BJ (cell line): ENCODE results near the gene C1QTNF6. TPM values are rescaled to one million over a fixed set of nuclear protein-coding genes. Genes with fewer than 3 reads are reported as not detected.
"Not testable (repeated sequence)": the region's sequence is repeated elsewhere in the genome, so short reads cannot be mapped to it uniquely, and the experiment has no call there.

Experiments used
- CTCF ChIA-PET: fragments of 350-600 bp; formaldehyde crosslinking; extraction: SDS; loops from one replicate; lab custom pipeline; 2021; ENCODE audit warnings: antibody characterized with exemption, inconsistent platforms; lab: Yijun Ruan, JAX
- POLR2A ChIA-PET: fragments of 300-600 bp; sonication (Branson Sonifier 250); formaldehyde crosslinking; extraction: SDS; loops from one replicate; lab custom pipeline; 2021; ENCODE audit warnings: antibody characterized with exemption; lab: Charles Lee
- DNase-seq: peaks from one replicate; pipeline ENCODE4 v3.0.0-alpha.2; 2011; ENCODE audit warnings: low read depth
- H3K27me3 ChIP-seq: 2 replicates; pipeline ENCODE4 v1.6.0; 2011; ENCODE audit warnings: low read length; ENCODE audit not compliant: control insufficient read depth, insufficient read depth
- H3K36me3 ChIP-seq: 2 replicates; pipeline ENCODE4 v1.5.1; 2011; ENCODE audit warnings: low read length; ENCODE audit not compliant: control insufficient read depth, insufficient read depth
- H3K4me3 ChIP-seq: 2 replicates; pipeline ENCODE4 v1.5.1; 2011; ENCODE audit warnings: low read depth, mild to moderate bottlenecking, control low read depth, low read length
- polyA minus RNA-seq: library from RNA; depleted of rRNA, polyadenylated mRNA; stranded (reverse); fragments of >200 nt; gene quantifications from 2 replicates; pipeline ENCODE4 v1.2.3, GENCODE V29; 2011; rRNA and poly(A)+ RNA removed
- polyA plus RNA-seq: library from polyadenylated mRNA; depleted of rRNA; stranded (reverse); fragments of >200 nt; gene quantifications from 2 replicates; pipeline ENCODE4 v1.2.3, GENCODE V29; 2011; rRNA removed
- TF ChIP-seq, protein P1 (sequence below): IDR thresholded peaks from 2 replicates; pipeline ENCODE4 v1.5.1; 2011; ENCODE audit warnings: low read depth, mild to moderate bottlenecking, control low read depth, inconsistent platforms, low read length, moderate library complexity; ENCODE audit not compliant: insufficient read depth

C1QTNF6 gene
- polyA plus RNA-seq: 11.8 and 19.3 TPM in 2 replicates
- polyA minus RNA-seq: 4.8 and 6.7 TPM in 2 replicates

DNA sequence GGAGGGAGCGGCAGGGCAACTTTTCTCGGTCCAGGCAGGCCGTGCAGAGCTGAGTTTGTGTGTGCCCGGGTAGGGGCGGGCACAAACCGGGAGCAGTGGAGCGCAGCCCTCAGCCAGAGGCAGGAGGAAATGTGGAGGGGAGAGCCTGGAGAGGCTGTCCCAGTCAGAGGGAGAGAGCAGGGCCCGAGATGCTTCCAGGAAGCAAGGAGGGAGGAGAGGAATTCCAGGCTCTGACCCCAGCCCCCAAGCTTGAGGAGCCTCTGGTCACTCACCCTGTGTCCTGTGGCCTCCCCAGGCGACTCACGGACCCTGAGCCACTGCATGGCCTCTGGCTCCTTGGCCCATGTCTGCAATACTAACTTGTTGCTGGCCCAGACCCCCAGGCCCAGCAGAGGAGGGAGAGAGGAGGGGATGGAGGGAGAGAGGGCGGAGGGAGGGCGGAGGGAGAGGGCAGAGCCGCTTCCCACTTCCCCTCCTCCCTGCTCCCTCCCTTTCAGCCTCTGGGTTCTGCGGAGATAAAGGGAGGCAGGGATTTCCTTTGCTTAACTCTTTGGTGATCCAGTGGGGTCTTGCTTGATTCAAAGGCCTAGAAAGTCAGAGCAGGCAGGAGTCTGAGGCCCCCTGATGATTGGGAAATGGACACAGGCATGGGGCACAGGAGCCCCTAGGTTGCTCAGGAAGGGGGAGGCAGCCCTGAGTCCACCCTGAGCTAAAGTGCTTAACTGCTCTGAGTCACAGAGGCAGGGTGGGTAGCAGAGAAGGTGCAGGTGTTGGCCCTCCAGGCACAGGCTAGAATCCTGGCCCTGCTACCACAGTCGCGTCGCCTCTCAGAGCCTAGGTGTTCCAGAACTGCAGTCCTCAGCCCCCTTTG lies at the start of gene C1QTNF6:
TSS of gene C1QTNF6 (minus strand) at position 357 of the 871 bp plus-strand sequence. CDS start at position 323, 34 bp downstream.
- CTCF ChIA-PET: interaction anchor here (0.7 to 2.9 kb wide), 6 partner anchors 10 to 887 kb away, joined by 3 to 25 read pairs (median 6); no protein-coding TSS in a partner anchor
- Histone ChIP-seq H3K4me3 (peak within 1 kb of the TSS; percentile 43), H3K36me3 (peaks cover 3% of the 10 kb centered on the region), H3K27me3 (no peaks in the 10 kb centered on the region)
- POLR2A ChIA-PET: no interaction called here
- no peak for DNase-seq
- TF ChIP-seq, protein P1, sequence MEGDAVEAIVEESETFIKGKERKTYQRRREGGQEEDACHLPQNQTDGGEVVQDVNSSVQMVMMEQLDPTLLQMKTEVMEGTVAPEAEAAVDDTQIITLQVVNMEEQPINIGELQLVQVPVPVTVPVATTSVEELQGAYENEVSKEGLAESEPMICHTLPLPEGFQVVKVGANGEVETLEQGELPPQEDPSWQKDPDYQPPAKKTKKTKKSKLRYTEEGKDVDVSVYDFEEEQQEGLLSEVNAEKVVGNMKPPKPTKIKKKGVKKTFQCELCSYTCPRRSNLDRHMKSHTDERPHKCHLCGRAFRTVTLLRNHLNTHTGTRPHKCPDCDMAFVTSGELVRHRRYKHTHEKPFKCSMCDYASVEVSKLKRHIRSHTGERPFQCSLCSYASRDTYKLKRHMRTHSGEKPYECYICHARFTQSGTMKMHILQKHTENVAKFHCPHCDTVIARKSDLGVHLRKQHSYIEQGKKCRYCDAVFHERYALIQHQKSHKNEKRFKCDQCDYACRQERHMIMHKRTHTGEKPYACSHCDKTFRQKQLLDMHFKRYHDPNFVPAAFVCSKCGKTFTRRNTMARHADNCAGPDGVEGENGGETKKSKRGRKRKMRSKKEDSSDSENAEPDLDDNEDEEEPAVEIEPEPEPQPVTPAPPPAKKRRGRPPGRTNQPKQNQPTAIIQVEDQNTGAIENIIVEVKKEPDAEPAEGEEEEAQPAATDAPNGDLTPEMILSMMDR: no peak

DNA sequence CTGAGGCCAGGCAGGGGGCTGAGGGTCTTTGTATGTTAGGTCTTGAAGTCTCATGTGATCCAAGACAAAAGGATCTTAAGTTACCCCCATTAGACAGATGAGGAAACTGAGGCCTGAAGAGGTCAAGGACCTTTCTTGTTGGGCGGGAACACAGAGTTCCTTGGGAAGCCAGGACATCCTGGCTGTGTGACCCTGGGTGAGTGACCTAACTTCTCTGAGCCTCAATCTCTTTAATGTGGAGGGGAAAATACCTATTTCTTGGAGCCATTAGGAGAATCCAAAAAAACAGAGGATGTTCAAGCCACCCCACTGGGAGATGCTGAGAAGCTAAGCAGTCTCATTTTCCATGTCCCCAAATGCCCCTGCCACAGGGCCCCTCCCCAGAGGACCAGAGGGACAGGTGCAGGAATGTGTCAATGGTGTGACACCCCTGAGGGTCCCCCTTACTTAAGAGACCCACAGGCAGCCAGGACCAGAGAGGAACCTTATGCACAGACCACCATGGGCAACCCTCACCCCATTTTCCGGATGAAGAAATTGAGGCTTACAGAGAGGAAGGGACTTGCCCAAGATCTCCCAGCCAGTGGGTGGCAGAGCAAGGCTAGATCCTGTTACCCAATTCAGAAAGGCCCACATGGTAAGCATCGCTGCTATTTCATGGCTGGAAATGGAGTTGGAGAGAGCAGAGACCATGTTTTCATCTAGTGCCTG lies 48.0 kb upstream of the C1QTNF6 start:
- ChIA-PET CTCF (interaction anchor here (0.5 kb wide), 1 partner anchor 56 kb away, joined by 3 read pairs; no protein-coding TSS in a partner anchor), POLR2A (no interaction called here)
- no peaks in the 10 kb centered on the region for H3K27me3 ChIP-seq

DNA sequence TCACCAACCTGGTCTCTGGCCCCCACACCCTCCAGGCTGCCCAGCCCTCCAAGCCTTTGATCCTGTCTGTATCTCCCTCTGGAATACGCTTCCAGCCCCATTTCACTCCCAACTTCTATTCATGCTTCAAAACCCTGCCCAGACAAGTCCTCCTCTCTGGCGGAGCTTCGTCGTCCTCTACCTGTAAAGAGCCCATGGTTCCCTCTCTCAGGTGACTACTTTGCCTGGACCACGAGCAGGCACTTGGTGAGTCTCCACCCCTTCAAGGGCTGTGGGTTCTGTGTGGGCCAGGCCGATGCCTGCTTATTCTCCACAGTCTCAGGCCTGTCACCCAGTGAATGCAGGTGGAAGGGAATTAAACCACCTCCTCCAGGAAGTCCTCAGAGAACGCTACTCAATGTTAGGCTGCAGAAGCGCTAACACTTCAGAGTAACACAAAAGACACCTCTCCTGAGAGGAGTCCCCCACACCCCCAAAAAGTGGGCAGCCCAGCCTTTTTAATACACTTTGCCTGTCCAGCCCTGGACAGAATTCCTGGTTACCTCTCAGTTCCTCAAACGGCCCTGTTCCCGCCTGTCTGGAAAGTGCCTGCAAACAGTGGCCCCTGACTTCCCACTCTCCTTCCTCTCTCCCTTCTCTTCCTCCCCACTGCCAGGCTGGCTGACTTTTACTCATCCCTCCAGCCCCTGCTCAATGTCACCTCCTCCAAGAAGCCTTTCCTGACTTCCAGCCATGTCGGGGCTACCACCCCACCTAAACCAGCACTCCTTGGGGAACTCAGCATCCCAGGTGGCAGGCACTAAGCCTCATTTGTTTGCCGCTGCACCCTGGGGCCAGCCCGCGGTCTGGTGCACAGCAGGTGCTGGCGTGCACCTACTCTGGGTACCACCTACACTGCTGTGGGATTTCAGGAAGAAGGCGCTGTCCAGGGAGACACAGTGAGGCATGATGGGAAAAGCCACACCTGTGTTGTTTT lies 47.0 kb upstream of the C1QTNF6 start:
- no peak for DNase-seq
- Histone ChIP-seq H3K27me3 (no peaks in the 10 kb centered on the region), H3K4me3 (no peak overlapping the region), H3K36me3 (no peaks in the 10 kb centered on the region)
- TF ChIP-seq, protein P1: no peak
- POLR2A ChIA-PET: no interaction called here
- CTCF ChIA-PET: interaction anchor here (1.0 kb wide), 2 partner anchors 24 to 25 kb away, joined by 3 read pairs; no protein-coding TSS in a partner anchor

More for the DNA sequence above, 48.0 kb upstream of the C1QTNF6 start:
- no peak for DNase-seq
- TF ChIP-seq, protein P1: no peak
- Histone ChIP-seq H3K4me3 (no peak overlapping the region), H3K36me3 (no peaks in the 10 kb centered on the region)

DNA sequence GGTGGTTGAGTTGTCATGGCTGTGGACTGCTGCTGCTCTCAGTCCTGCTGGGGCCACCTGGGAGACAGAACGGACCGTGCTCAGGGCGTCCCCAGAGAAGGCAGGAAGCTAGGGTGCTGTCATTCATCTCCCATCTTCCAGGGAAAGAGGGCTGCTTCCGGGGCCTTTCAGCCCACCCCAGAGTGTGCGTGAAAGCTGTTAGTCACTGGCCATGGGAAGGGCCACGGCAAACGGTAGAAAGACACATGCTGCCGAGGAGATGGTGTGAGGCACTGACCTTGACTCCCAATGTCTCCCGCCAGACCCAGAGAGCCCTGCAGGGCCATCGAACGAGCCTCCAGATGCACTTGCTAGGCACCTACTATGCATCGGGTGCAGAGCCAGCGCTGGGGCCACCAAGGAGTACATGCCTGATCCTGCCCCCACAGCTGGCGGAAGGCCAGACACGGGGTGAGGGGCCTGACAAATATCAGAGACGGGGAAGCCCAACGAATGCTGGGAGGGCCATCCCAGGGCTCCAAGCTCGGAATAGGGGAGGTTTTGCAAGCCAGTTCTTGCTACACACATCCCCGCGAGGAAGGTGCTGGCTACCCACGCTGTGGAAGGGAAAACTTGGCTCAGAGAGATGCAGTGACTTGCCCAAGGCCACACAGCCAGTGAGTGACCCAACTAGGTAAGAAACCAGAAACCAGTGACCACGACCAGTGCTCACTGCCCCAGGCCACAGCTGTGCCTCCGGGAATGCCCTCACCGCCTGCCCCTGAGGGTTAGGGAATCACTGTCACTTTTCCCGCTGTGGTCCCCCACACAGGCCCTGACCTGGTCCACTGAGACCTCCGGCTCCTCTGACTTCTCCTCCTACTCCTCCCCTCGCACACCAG lies 45.9 kb upstream of the C1QTNF6 start:
- no peak overlapping the region for H3K4me3 ChIP-seq
- ChIA-PET CTCF (interaction anchor here (1.0 kb wide), 2 partner anchors 25 to 26 kb away, joined by 3 read pairs; no protein-coding TSS in a partner anchor), POLR2A (no interaction called here)
- H3K36me3 ChIP-seq: no peaks in the 10 kb centered on the region
- TF ChIP-seq, protein P1: no peak
- no peaks in the 10 kb centered on the region for H3K27me3 ChIP-seq
- no peak for DNase-seq

DNA sequence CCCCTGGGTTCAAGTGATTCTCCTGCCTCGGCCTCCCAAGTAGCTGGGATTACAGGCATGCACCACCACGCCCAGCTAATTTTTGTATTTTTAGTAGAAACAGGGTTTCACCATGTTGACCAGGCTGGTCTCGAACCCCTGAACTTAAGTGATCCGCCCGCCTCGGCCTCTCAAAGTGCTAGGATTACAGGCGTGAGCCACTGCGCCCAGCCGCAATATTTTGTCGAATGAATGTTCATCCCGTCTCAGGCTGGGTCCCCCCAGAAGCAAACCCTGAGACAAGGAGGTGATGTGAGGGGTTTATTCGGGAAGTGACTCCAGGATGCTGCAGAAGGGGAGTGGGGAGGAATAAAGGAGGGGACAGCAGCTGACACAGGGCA lies 45.3 kb upstream of the C1QTNF6 start:
- DNase-seq, H3K27me3 ChIP-seq, CTCF ChIA-PET, POLR2A ChIA-PET, H3K36me3 ChIP-seq, H3K4me3 ChIP-seq: not testable (repeated sequence)
